CD4-positive, alpha-beta memory T cell (primary cell): ENCODE data around the gene DNAL4. TPM values are rescaled to one million over a fixed set of nuclear protein-coding genes. Genes with fewer than 3 reads are reported as not detected.

Experiments
- CTCF ChIA-PET: fragments of 350-600 bp; sonication (Branson Sonifier 250); formaldehyde crosslinking; loops from one replicate; lab custom pipeline; 2021; ENCODE audit warnings: inconsistent platforms; ENCODE audit not compliant: partially characterized antibody; lab: Charles Lee
- POLR2A ChIA-PET: fragments of 350-600 bp; sonication (Branson Sonifier 250); formaldehyde crosslinking; loops from one replicate; lab custom pipeline; 2021; ENCODE audit not compliant: partially characterized antibody; lab: Charles Lee
- DNase-seq, 5 donors: peaks; one replicate each; pipeline versions ENCODE4 v3.0.0 to v3.0.0-alpha.2; 2020 to 2022; ENCODE audit warnings: mixed read lengths in 1 of 5
- H3K27ac ChIP-seq: one replicate; pipeline ENCODE4 v1.7.0; 2013; ENCODE audit warnings: low read depth, low read length
- H3K27me3 ChIP-seq: 2 replicates; pipeline ENCODE4 v1.7.0; 2013; ENCODE audit warnings: mild to moderate bottlenecking, low read length, moderate library complexity; ENCODE audit not compliant: insufficient read depth
- H3K36me3 ChIP-seq: 2 replicates; pipeline ENCODE4 v1.7.0; 2013; ENCODE audit warnings: mild to moderate bottlenecking, low read length, moderate library complexity; ENCODE audit not compliant: insufficient read depth
- H3K4me1 ChIP-seq: 2 replicates; pipeline ENCODE4 v1.7.0; 2013; ENCODE audit warnings: mild to moderate bottlenecking, low read length, moderate library complexity; ENCODE audit not compliant: insufficient read depth
- H3K4me3 ChIP-seq, 2 donors: one replicate each; pipeline ENCODE4 v1.7.0; 2013; ENCODE audit warnings: low read length in 2 of 2, mild to moderate bottlenecking in 1 of 2
- H3K9me3 ChIP-seq, 2 donors: one replicate each; pipeline ENCODE4 v1.7.0; 2013; ENCODE audit warnings: low read length in 2 of 2, control low read depth in 1 of 2; ENCODE audit not compliant: control insufficient read depth in 1 of 2
- H3K27ac Mint-ChIP-seq, 7 donors: one replicate each; pipeline ENCODE4 v1.8.0; 2020 to 2021; ENCODE audit warnings: mixed read lengths in 7 of 7, mild to moderate bottlenecking in 6 of 7, inconsistent platforms in 3 of 7, moderate library complexity in 3 of 7
- H3K27me3 Mint-ChIP-seq, 2 donors: one replicate each; pipeline ENCODE4 v1.8.0; 2020 to 2021; ENCODE audit warnings: mixed read lengths in 2 of 2
- H3K36me3 Mint-ChIP-seq, 2 donors: one replicate each; pipeline ENCODE4 v1.8.0; 2020 to 2021; ENCODE audit warnings: mixed read lengths in 2 of 2, inconsistent platforms in 1 of 2, mild to moderate bottlenecking in 1 of 2
- H3K4me1 Mint-ChIP-seq, 4 donors: one replicate each; pipeline ENCODE4 v1.8.0; 2020 to 2021; ENCODE audit warnings: mixed read lengths in 4 of 4, mild to moderate bottlenecking in 1 of 4
- H3K4me3 Mint-ChIP-seq, 8 donors: one replicate each; pipeline ENCODE4 v1.8.0; 2020 to 2021; ENCODE audit warnings: mixed read lengths in 8 of 8, mild to moderate bottlenecking in 7 of 8, moderate library complexity in 6 of 8, inconsistent platforms in 3 of 8
- H3K9me3 Mint-ChIP-seq, 8 donors: one replicate each; pipeline ENCODE4 v1.8.0; 2020 to 2021; ENCODE audit warnings: mixed read lengths in 8 of 8, mild to moderate bottlenecking in 5 of 8, inconsistent platforms in 3 of 8, moderate library complexity in 1 of 8
- intact Hi-C: fragments of 100-400 bp; cut with micrococcal nuclease; formaldehyde crosslinking; loops from one replicate; pipeline ENCODE4 v1.15.1; 2023
- polyA plus RNA-seq, 2 donors: library from polyadenylated mRNA; unstranded; fragments of 300-500 nt; fragmentation: Illumina TruSeq; gene quantifications; one replicate each; pipeline ENCODE4 v1.2.3, GENCODE V29; 2021
- total RNA-seq, 2 experiments: library from RNA; stranded (reverse); gene quantifications; one replicate each; pipeline ENCODE4 v1.2.3, GENCODE V29; 2021

DNAL4 gene
- total and polyA plus RNA-seq, 4 experiments from 2014 or later, result 8.6 to 13.3 (median 10.3) TPM

- H3K36me3 Mint-ChIP-seq, result peaks cover 47 to 84% of the 10 kb centered on the region in 2 donors
- peak overlapping the region in 4 of 7 donors; percentile 57 to 92 (median 78) for H3K27ac Mint-ChIP-seq
- peaks cover 13 to 31% (median 22%) of the 10 kb centered on the region in 4 donors for H3K4me1 Mint-ChIP-seq
- peaks cover 1% of the 10 kb centered on the region for H3K4me1 ChIP-seq
- H3K27me3 Mint-ChIP-seq, result no peaks in the 10 kb centered on the region
- H3K36me3 ChIP-seq, result peaks cover 75% of the 10 kb centered on the region
- ChIA-PET CTCF (interaction anchor here (0.5 to 7.5 kb wide), 4 partner anchors 14 to 274 kb away, joined by 3 to 74 read pairs (median 4); no protein-coding TSS in a partner anchor), POLR2A (interaction anchor here (0.8 to 42.6 kb wide), 4 partner anchors 6 to 31 kb away, joined by 3 to 1746 read pairs (median 950); partner anchors contain the start of genes GTPBP1 and SUN2)
- H3K9me3 Mint-ChIP-seq, result peaks cover 0 to 6% (median 0%) of the 10 kb centered on the region in 8 donors
- H3K9me3 ChIP-seq, result no peaks in the 10 kb centered on the region
- H3K27me3 ChIP-seq, result no peaks in the 10 kb centered on the region
- intact Hi-C loops, result no loop called here
- no peak overlapping the region for H3K27ac ChIP-seq
- no peak for DNase-seq
- H3K4me3 ChIP-seq, result no peak overlapping the region
- H3K4me3 Mint-ChIP-seq, result peak overlapping the region in 1 of 8 donors; percentile 20
Observed at GRCh38 chr22:38728871-38729796, 64.8 kb downstream of the DNAL4 start.

Other genes with a start within 250 kb of the DNAL4 start
- gene DMC1, start 224.0 kb downstream of the DNAL4 start, total RNA-seq, result 1 to 10 TPM in 1 of 2 experiments, under 1 TPM in 1; 0.29 to 1.1 TPM
- gene DMC1, start 224.0 kb downstream of the DNAL4 start, polyA plus RNA-seq, result not detected
- gene FAM227A, start 137.8 kb downstream of the DNAL4 start, total RNA-seq, result under 1 TPM in 1 of 2 experiments, not detected in 1; 0.44 TPM
- gene FAM227A, start 137.8 kb downstream of the DNAL4 start, polyA plus RNA-seq, result not detected
- 10 to 100 TPM; 30.4 to 35.2 TPM for gene CBY1, start 137.5 kb downstream of the DNAL4 start, total RNA-seq
- 10 to 100 TPM in 1 of 2 donors, 1 to 10 TPM in 1; 3.8 to 10.5 TPM for gene CBY1, start 137.5 kb downstream of the DNAL4 start, polyA plus RNA-seq
- 10 to 100 TPM; 41.2 to 42.3 TPM for gene TOMM22, start 112.2 kb downstream of the DNAL4 start, total RNA-seq
- 10 to 100 TPM; 60.3 to 78.9 TPM for gene TOMM22, start 112.2 kb downstream of the DNAL4 start, polyA plus RNA-seq
- 10 to 100 TPM; 64.6 to 65.4 TPM for gene JOSD1, start 93.2 kb downstream of the DNAL4 start, total RNA-seq
- gene JOSD1, start 93.2 kb downstream of the DNAL4 start, polyA plus RNA-seq, result 1 to 10 TPM; 8.0 to 9.6 TPM
- gene GTPBP1, start 88.2 kb downstream of the DNAL4 start, total RNA-seq, result 10 to 100 TPM; 94.1 to 96.6 TPM
- gene GTPBP1, start 88.2 kb downstream of the DNAL4 start, polyA plus RNA-seq, result 10 to 100 TPM; 14.6 to 30.8 TPM
- 1,000 to 10,000 TPM in 1 of 2 experiments, 100 to 1,000 TPM in 1; 988 to 1,004 TPM for gene SUN2, start 38.1 kb downstream of the DNAL4 start, total RNA-seq
- 100 to 1,000 TPM; 323 to 643 TPM for gene SUN2, start 38.1 kb downstream of the DNAL4 start, polyA plus RNA-seq
- gene NPTXR, start 49.9 kb upstream of the DNAL4 start, total RNA-seq, result 1 to 10 TPM; 8.6 to 9.0 TPM
- gene NPTXR, start 49.9 kb upstream of the DNAL4 start, polyA plus RNA-seq, result under 1 TPM; 0.31 to 0.61 TPM
- 10 to 100 TPM; 85.0 to 88.0 TPM for gene CBX6, start 78.1 kb upstream of the DNAL4 start, total RNA-seq
- gene CBX6, start 78.1 kb upstream of the DNAL4 start, polyA plus RNA-seq, result 10 to 100 TPM in 1 of 2 donors, 1 to 10 TPM in 1; 4.1 to 10.9 TPM
- gene APOBEC3A, start 163.5 kb upstream of the DNAL4 start, total RNA-seq, result not detected
- not detected for gene APOBEC3A, start 163.5 kb upstream of the DNAL4 start, polyA plus RNA-seq
- gene APOBEC3B, start 188.2 kb upstream of the DNAL4 start, total RNA-seq, result under 1 TPM; 0.32 to 0.64 TPM
- 1 to 10 TPM in 1 of 2 donors, under 1 TPM in 1; 0.31 to 1.3 TPM for gene APOBEC3B, start 188.2 kb upstream of the DNAL4 start, polyA plus RNA-seq
- gene APOBEC3C, start 220.1 kb upstream of the DNAL4 start, total RNA-seq, result 10 to 100 TPM; 42.4 to 43.8 TPM
- 100 to 1,000 TPM; 109 to 135 TPM for gene APOBEC3C, start 220.1 kb upstream of the DNAL4 start, polyA plus RNA-seq
- 10 to 100 TPM; 35.1 to 41.9 TPM for gene APOBEC3D, start 227.0 kb upstream of the DNAL4 start, total RNA-seq
- 10 to 100 TPM in 1 of 2 donors, 1 to 10 TPM in 1; 4.6 to 16.1 TPM for gene APOBEC3D, start 227.0 kb upstream of the DNAL4 start, polyA plus RNA-seq
- 10 to 100 TPM; 18.3 to 18.4 TPM for gene APOBEC3F, start 246.7 kb upstream of the DNAL4 start, total RNA-seq
- 10 to 100 TPM in 1 of 2 donors, 1 to 10 TPM in 1; 3.3 to 15.4 TPM for gene APOBEC3F, start 246.7 kb upstream of the DNAL4 start, polyA plus RNA-seq